HepG2 (cell line): Measurements from ENCODE around the gene GGA3. TPM values are rescaled to one million over a fixed set of nuclear protein-coding genes. Genes with fewer than 3 reads are reported as not detected.

Experiments
- ARNT ChIP-seq: fragments of 450-650 bp; IDR thresholded peaks from 2 replicates; pipeline ENCODE4 v1.6.1; 2017
- BRF2 ChIP-seq: sonication (generic); formaldehyde crosslinking; IDR thresholded peaks from 2 replicates; pipeline ENCODE4 v1.8.1; 2022; ENCODE audit warnings: mild to moderate bottlenecking, missing genetic modification reagents
- DNMT3B ChIP-seq: conservative IDR thresholded peaks from 2 replicates; pipeline ENCODE4 v1.6.1; 2016; ENCODE audit warnings: missing biosample characterization, control low read depth
- ELF3 ChIP-seq: IDR thresholded peaks from 2 replicates; pipeline ENCODE4 v1.6.1; 2016; ENCODE audit warnings: missing genetic modification reagents, missing compliant biosample characterization
- FIP1L1 ChIP-seq: fragments of 200-400 bp; formaldehyde crosslinking; IDR thresholded peaks from 2 replicates; pipeline ENCODE4 v1.6.1; 2018; ENCODE audit warnings: low read depth, mild to moderate bottlenecking, low read length, moderate library complexity, borderline replicate concordance; ENCODE audit not compliant: insufficient read depth
- HMGA1 ChIP-seq: sonication (generic); formaldehyde crosslinking; conservative IDR thresholded peaks from 2 replicates; pipeline ENCODE4 v1.4.0; 2020; ENCODE audit warnings: missing genetic modification reagents
- HNRNPK ChIP-seq: fragments of 200-400 bp; formaldehyde crosslinking; IDR thresholded peaks from 2 replicates; pipeline ENCODE4 v1.6.1; 2018; ENCODE audit warnings: low read length, low read depth, moderate library complexity, mild to moderate bottlenecking; ENCODE audit not compliant: poor library complexity, severe bottlenecking
- HNRNPL ChIP-seq: fragments of 200-400 bp; formaldehyde crosslinking; IDR thresholded peaks from 2 replicates; pipeline ENCODE4 v1.6.1; 2017; ENCODE audit warnings: mild to moderate bottlenecking, low read depth, low read length
- IKZF4 ChIP-seq: sonication (generic); formaldehyde crosslinking; IDR thresholded peaks from 2 replicates; pipeline ENCODE4 v1.5.1; 2020; ENCODE audit warnings: borderline replicate concordance, mild to moderate bottlenecking, low read depth, missing genetic modification reagents; ENCODE audit errors: not compliant biosample characterization
- IRF2 ChIP-seq: IDR thresholded peaks from 2 replicates; pipeline ENCODE4 v1.6.1; 2018; ENCODE audit warnings: missing genetic modification reagents, missing compliant biosample characterization
- SRSF1 ChIP-seq: fragments of 200-400 bp; formaldehyde crosslinking; optimal IDR thresholded peaks from 2 replicates; pipeline ENCODE3; 2017; ENCODE audit warnings: mild to moderate bottlenecking, low read depth, low read length, moderate library complexity
- ZC3H13 ChIP-seq: sonication (generic); formaldehyde crosslinking; IDR thresholded peaks from 2 replicates; pipeline ENCODE4 v1.8.1; 2023; ENCODE audit warnings: mild to moderate bottlenecking, missing genetic modification reagents, moderate library complexity
- ZC3H4 ChIP-seq: sonication (generic); formaldehyde crosslinking; IDR thresholded peaks from 2 replicates; pipeline ENCODE4 v1.4.0; 2020; ENCODE audit warnings: missing genetic modification reagents, borderline replicate concordance
- ZNF263 ChIP-seq: sonication (generic); formaldehyde crosslinking; IDR thresholded peaks from 2 replicates; pipeline ENCODE4 v1.4.0; 2020; ENCODE audit warnings: missing genetic modification reagents
- ZNF451 ChIP-seq: sonication (generic); formaldehyde crosslinking; IDR thresholded peaks from 2 replicates; pipeline ENCODE4 v1.5.0; 2020; ENCODE audit warnings: mild to moderate bottlenecking, missing genetic modification reagents
- polyA plus RNA-seq, 8 experiments: library from polyadenylated mRNA; depleted of rRNA in 3 of 8; stranded (reverse) in 7 of 8; unstranded in 1 of 8; fragments of >200 nt; fragmentation: Illumina TruSeq in 4 of 8; extraction: Trizol in 4 of 8; gene quantifications; 2 replicates each; pipeline versions ENCODE4 v1.2.1 to v1.2.3, GENCODE V29; 2011 to 2016; ENCODE audit warnings: low read depth in 4 of 8, missing spikeins in 1 of 8, mixed read lengths in 1 of 8; ENCODE audit not compliant: insufficient read depth in 1 of 8
- total RNA-seq, 5 experiments: library from RNA; depleted of rRNA; stranded (reverse); fragments of >200 nt; fragmentation: Illumina TruSeq; extraction: Trizol; gene quantifications; 2 replicates each; pipeline ENCODE4 v1.2.3, GENCODE V29; 2016; ENCODE audit warnings: low read depth in 1 of 5
- TF ChIP-seq, protein P1 (sequence below): sonication (generic); formaldehyde crosslinking; IDR thresholded peaks from 2 replicates; pipeline ENCODE4 v1.4.0; 2020; ENCODE audit warnings: missing genetic modification reagents
- TF ChIP-seq, protein P2 (sequence below): sonication (generic); formaldehyde crosslinking; IDR thresholded peaks from 2 replicates; pipeline ENCODE4 v1.5.0; 2020; ENCODE audit warnings: mild to moderate bottlenecking, missing genetic modification reagents
- TF ChIP-seq, protein P3 (sequence below): sonication (generic); formaldehyde crosslinking; IDR thresholded peaks from 2 replicates; pipeline ENCODE4 v1.8.0; 2022; ENCODE audit warnings: missing genetic modification reagents, mild to moderate bottlenecking, inconsistent platforms, borderline replicate concordance

The GGA3 gene
- total and polyA plus RNA-seq, 2 of the 13 experiments (the other 11 are each of a cell fraction or from before 2014, with no cell fraction given): 28.4 to 43.7 TPM

DNA sequence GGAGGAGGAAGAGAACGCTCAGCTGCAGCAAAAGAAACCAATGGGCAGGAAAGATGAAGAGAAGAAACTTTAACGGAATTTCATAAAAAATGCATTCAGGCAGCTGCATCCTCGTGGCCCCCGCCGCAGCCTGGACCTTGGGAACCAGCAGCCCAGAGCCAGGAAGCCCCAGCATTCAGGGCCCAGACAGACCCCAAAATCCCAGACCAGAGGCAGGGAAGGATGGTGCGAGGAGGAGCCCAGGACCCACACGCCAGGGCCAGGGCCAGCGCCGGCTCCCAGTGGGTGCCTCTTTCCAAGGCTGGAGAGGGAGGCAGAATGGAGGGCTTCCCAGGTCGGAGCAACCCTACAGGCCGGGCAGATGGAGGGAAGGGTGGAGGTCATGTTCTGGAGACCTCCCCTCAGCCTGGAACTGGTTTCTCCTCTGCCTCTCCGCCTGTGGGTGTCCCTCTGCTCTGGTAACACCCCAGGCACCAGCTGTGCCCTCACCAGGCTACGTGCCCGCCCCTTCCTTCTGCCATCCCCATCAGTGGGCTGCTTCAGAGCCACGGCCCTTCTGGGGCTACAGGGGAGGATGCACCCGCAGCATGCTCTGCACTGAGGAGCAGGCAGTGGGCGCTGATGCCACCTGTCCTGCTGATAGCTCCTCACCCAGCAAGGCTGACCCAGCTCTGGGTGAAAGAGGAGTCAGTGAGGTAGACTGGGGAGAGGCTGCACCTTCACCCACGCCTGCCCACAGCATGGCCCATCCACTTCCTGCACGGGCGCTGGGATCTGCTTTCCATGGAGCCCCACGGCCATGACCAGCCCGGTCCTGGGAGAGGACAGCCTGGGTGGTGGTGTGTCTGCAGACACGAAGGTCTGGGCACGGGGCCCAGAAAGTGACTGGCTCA is 10.8 kb upstream of the GGA3 start (continued):
- TF ChIP-seq, protein P1, sequence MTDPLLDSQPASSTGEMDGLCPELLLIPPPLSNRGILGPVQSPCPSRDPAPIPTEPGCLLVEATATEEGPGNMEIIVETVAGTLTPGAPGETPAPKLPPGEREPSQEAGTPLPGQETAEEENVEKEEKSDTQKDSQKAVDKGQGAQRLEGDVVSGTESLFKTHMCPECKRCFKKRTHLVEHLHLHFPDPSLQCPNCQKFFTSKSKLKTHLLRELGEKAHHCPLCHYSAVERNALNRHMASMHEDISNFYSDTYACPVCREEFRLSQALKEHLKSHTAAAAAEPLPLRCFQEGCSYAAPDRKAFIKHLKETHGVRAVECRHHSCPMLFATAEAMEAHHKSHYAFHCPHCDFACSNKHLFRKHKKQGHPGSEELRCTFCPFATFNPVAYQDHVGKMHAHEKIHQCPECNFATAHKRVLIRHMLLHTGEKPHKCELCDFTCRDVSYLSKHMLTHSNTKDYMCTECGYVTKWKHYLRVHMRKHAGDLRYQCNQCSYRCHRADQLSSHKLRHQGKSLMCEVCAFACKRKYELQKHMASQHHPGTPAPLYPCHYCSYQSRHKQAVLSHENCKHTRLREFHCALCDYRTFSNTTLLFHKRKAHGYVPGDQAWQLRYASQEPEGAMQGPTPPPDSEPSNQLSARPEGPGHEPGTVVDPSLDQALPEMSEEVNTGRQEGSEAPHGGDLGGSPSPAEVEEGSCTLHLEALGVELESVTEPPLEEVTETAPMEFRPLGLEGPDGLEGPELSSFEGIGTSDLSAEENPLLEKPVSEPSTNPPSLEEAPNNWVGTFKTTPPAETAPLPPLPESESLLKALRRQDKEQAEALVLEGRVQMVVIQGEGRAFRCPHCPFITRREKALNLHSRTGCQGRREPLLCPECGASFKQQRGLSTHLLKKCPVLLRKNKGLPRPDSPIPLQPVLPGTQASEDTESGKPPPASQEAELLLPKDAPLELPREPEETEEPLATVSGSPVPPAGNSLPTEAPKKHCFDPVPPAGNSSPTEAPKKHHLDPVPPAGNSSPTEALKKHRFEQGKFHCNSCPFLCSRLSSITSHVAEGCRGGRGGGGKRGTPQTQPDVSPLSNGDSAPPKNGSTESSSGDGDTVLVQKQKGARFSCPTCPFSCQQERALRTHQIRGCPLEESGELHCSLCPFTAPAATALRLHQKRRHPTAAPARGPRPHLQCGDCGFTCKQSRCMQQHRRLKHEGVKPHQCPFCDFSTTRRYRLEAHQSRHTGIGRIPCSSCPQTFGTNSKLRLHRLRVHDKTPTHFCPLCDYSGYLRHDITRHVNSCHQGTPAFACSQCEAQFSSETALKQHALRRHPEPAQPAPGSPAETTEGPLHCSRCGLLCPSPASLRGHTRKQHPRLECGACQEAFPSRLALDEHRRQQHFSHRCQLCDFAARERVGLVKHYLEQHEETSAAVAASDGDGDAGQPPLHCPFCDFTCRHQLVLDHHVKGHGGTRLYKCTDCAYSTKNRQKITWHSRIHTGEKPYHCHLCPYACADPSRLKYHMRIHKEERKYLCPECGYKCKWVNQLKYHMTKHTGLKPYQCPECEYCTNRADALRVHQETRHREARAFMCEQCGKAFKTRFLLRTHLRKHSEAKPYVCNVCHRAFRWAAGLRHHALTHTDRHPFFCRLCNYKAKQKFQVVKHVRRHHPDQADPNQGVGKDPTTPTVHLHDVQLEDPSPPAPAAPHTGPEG (CRISPR knock-in tag): no peak
- TF ChIP-seq, protein P2, sequence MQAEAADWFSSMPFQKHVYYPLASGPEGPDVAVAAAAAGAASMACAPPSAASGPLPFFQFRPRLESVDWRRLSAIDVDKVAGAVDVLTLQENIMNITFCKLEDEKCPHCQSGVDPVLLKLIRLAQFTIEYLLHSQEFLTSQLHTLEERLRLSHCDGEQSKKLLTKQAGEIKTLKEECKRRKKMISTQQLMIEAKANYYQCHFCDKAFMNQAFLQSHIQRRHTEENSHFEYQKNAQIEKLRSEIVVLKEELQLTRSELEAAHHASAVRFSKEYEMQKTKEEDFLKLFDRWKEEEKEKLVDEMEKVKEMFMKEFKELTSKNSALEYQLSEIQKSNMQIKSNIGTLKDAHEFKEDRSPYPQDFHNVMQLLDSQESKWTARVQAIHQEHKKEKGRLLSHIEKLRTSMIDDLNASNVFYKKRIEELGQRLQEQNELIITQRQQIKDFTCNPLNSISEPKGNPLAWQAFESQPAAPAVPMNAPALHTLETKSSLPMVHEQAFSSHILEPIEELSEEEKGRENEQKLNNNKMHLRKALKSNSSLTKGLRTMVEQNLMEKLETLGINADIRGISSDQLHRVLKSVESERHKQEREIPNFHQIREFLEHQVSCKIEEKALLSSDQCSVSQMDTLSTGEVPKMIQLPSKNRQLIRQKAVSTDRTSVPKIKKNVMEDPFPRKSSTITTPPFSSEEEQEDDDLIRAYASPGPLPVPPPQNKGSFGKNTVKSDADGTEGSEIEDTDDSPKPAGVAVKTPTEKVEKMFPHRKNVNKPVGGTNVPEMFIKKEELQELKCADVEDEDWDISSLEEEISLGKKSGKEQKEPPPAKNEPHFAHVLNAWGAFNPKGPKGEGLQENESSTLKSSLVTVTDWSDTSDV: no peak
- TF ChIP-seq HMGA1 (no peak), IKZF4 (CRISPR knock-in tag) (no peak), HNRNPL (peak; percentile 85), FIP1L1 (no peak), ARNT (no peak), ELF3 (CRISPR knock-in tag) (no peak), ZNF451 (no peak), ZNF263 (no peak), HNRNPK (no peak), SRSF1 (no peak), ZC3H4 (CRISPR knock-in tag) (0 out of 2 replicates have a peak, but pooled peaks have one; percentile 26), DNMT3B (no peak), BRF2 (CRISPR knock-in tag) (0 out of 2 replicates have a peak, but pooled peaks have one; percentile 24), IRF2 (CRISPR knock-in tag) (no peak), ZC3H13 (CRISPR knock-in tag) (peak; percentile 94)
- TF ChIP-seq, protein P3, sequence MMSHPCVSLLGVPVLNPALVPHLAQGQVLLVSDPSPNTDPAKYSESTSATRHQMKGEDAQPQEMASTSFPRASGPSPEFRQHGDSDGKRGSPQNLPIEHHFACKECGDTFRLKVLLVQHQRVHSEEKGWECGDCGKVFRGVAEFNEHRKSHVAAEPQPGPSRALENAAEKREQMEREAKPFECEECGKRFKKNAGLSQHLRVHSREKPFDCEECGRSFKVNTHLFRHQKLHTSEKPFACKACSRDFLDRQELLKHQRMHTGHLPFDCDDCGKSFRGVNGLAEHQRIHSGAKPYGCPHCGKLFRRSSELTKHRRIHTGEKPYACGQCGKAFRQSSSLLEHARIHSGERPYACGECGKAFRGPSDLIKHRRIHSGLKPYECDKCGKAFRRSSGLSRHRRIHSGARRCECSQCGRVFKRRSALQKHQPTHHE (CRISPR knock-in tag): no peak
